PC-9 (cell line): Measurements from ENCODE around the gene MINDY4B.

Experiments used
- CTCF ChIP-seq: fragments of 200-600 bp; sonication (generic); conservative IDR thresholded peaks from 2 replicates; pipeline ENCODE4 v1.6.1; 2017; ENCODE audit warnings: mixed run types, antibody characterized with exemption, mild to moderate bottlenecking, moderate library complexity
- EZH2 ChIP-seq: fragments of 200-600 bp; sonication (generic); IDR thresholded peaks from 2 replicates; pipeline ENCODE4 v1.8.0; 2017; ENCODE audit warnings: antibody characterized with exemption, low read depth

GRCh38 chr3:150945226-150946032 is 40.2 kb upstream of the MINDY4B start:
- TF ChIP-seq CTCF (no peak), EZH2 (no peak)
